K562 (cell line): Measurements from ENCODE around the gene FMNL3. TPM values are rescaled to one million over a fixed set of nuclear protein-coding genes. Genes with fewer than 3 reads are reported as not detected.

Source experiments
- ASH1L ChIP-seq: fragments of 450-650 bp; IDR thresholded peaks from 2 replicates; pipeline ENCODE4 v1.6.1; 2018; ENCODE audit warnings: borderline replicate concordance, mild to moderate bottlenecking, low read depth; ENCODE audit not compliant: partially characterized antibody
- BHLHE40 ChIP-seq: IDR thresholded peaks from 2 replicates; pipeline ENCODE4 v1.6.1; 2011; ENCODE audit warnings: low read length, improper control_type of control experiment
- DACH1 ChIP-seq: fragments of 450-650 bp; IDR thresholded peaks from 2 replicates; pipeline ENCODE4 v1.6.1; 2018; ENCODE audit not compliant: partially characterized antibody
- FOSL1 ChIP-seq: fragments of 200-800 bp; sonication (Bioruptor generic); conservative IDR thresholded peaks from 2 replicates; pipeline ENCODE4 v1.6.1; 2016; ENCODE audit warnings: missing genetic modification characterization, missing compliant biosample characterization
- FOXA3 ChIP-seq, 2 experiments: fragments of 450-650 bp in 1 of 2; sonication (generic) in 1 of 2; formaldehyde crosslinking; IDR thresholded peaks in 1 of 2; conservative IDR thresholded peaks in 1 of 2; 2 replicates each; pipeline versions ENCODE4 v1.4.0 to v1.8.0; 2020 to 2022; ENCODE audit warnings: mild to moderate bottlenecking in 2 of 2, missing genetic modification reagents in 1 of 2
- HIVEP1 ChIP-seq: fragments of 250-450 bp; sonication (Bioruptor Pico); IDR thresholded peaks from 2 replicates; pipeline ENCODE4 v1.4.0; 2020; ENCODE audit warnings: mild to moderate bottlenecking
- HNRNPH1 ChIP-seq: fragments of 200-400 bp; formaldehyde crosslinking; optimal IDR thresholded peaks from 2 replicates; pipeline ENCODE3; 2017; ENCODE audit warnings: low read depth, mild to moderate bottlenecking, low read length, moderate library complexity
- RBBP5 ChIP-seq: fragments of 200-600 bp; sonication (generic); IDR thresholded peaks from 2 replicates; pipeline ENCODE4 v1.6.1; 2012; ENCODE audit warnings: borderline replicate concordance, mild to moderate bottlenecking, low read length, control low read depth, inconsistent platforms; ENCODE audit not compliant: insufficient read depth, poor library complexity, severe bottlenecking
- SP1 ChIP-seq: sonication (generic); formaldehyde crosslinking; IDR thresholded peaks from 2 replicates; pipeline ENCODE4 v1.8.1; 2022; ENCODE audit warnings: mild to moderate bottlenecking, missing genetic modification reagents
- TARDBP ChIP-seq: fragments of 450-650 bp; IDR thresholded peaks from 2 replicates; pipeline ENCODE4 v1.6.1; 2016
- TEAD4 ChIP-seq, 2 experiments: sonication (generic) in 1 of 2; formaldehyde crosslinking in 1 of 2; IDR thresholded peaks; 2 replicates each; pipeline versions ENCODE4 v1.6.1 to v1.8.0; 2012 to 2022; ENCODE audit warnings: borderline replicate concordance in 1 of 2, inconsistent platforms in 1 of 2, low read length in 1 of 2, mild to moderate bottlenecking in 1 of 2, missing genetic modification reagents in 1 of 2
- THRAP3 ChIP-seq: fragments of 450-650 bp; IDR thresholded peaks from 2 replicates; pipeline ENCODE4 v1.6.1; 2016; ENCODE audit warnings: mild to moderate bottlenecking, inconsistent platforms, borderline replicate concordance
- ZKSCAN3 ChIP-seq: fragments of 250-450 bp; sonication (Bioruptor Pico); IDR thresholded peaks from 2 replicates; pipeline ENCODE4 v1.4.0; 2020
- ZNF212 ChIP-seq: fragments of 450-650 bp; formaldehyde crosslinking; IDR thresholded peaks from 2 replicates; pipeline ENCODE4 v1.4.0; 2020; ENCODE audit warnings: mild to moderate bottlenecking
- ZNF76 ChIP-seq: fragments of 250-450 bp; sonication (Bioruptor Pico); IDR thresholded peaks from 2 replicates; pipeline ENCODE4 v1.4.0; 2020; ENCODE audit warnings: mild to moderate bottlenecking, moderate library complexity, borderline replicate concordance
- polyA plus RNA-seq, 8 experiments: library from polyadenylated mRNA; depleted of rRNA in 4 of 8; stranded (reverse) in 5 of 8; unstranded in 3 of 8; fragments of >200 nt; fragmentation: Nextera tagmentation in 2 of 8; fragmentation: Illumina TruSeq in 1 of 8; extraction: Ambion mirVana in 2 of 8; extraction: Trizol in 1 of 8; gene quantifications; 2 replicates each; pipeline versions ENCODE4 v1.2.1 to v1.2.3, GENCODE V29; 2011 to 2014; ENCODE audit warnings: inconsistent platforms in 1 of 8, missing spikeins in 1 of 8
- total RNA-seq, 7 experiments: library from RNA; depleted of rRNA in 6 of 7; stranded (reverse); fragments of >200 nt in 6 of 7; fragmentation: Illumina TruSeq in 2 of 7; extraction: Trizol in 2 of 7; gene quantifications; 2 replicates each; pipeline versions ENCODE4 v1.2.1 to v1.2.3, GENCODE V29; 2011 to 2021; ENCODE audit warnings: low replicate concordance in 1 of 7
- TF ChIP-seq, protein P1 (sequence below), 2 experiments: fragments of 150-350 bp in 1 of 2; IDR thresholded peaks; 2 replicates each; pipeline ENCODE4 v1.6.1; 2012 to 2016; ENCODE audit warnings: low read depth in 2 of 2, low read length in 2 of 2, mild to moderate bottlenecking in 1 of 2, moderate library complexity in 1 of 2
- TF ChIP-seq, protein P2 (sequence below), 2 experiments: fragments of 450-650 bp in 1 of 2; IDR thresholded peaks; 2 replicates each; pipeline ENCODE4 v1.6.1; 2011 to 2017; ENCODE audit warnings: low read depth in 2 of 2, antibody characterized with exemption in 1 of 2, borderline replicate concordance in 1 of 2, low read length in 1 of 2, mild to moderate bottlenecking in 1 of 2, mixed read lengths in 1 of 2; ENCODE audit not compliant: control insufficient read depth in 1 of 2
- TF ChIP-seq, protein P3 (sequence below): fragments of 250-450 bp; sonication (Bioruptor Pico); IDR thresholded peaks from 2 replicates; pipeline ENCODE4 v1.9.0; 2021; ENCODE audit warnings: mild to moderate bottlenecking, inconsistent platforms

Gene FMNL3
- total and polyA plus RNA-seq, 9 of the 15 experiments (the other 6 are each of a cell fraction or from before 2014, with no cell fraction given), result 0.49 to 14.4 (median 6.8) TPM

DNA sequence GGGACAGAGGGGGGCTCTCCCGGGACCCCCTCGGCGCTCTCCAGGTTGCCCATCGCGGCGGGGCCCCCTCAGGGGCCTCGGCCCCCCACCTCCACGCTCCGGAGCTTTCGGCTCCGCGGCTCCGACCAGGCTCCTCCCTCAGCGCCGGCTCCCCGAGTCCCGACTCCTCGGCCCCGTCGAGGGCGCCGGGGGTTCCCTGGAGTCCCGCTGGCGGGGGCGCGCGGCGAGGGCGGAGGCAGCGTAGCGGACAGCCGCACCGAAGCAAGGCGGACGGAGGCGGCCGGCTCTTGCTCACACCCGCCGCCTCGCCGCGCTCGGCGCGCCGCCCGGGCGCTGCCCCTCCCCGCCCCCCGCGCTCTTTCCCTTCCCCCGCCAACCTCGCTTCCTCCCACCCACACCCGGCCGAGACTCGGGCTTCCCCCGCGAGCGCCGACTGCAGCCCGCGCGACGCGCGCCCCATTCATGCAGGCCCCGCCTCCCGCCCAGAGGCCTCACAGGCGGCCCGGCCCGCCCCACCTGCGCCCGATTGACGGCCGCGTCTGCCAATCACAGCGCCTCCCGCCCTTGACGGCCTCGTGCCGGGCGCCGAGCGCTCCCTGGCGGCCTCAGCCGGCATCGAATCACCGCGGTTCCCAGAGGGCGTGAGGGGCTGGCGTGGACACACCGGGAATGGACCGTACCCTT is at the start of gene FMNL3 (continued):
- TF ChIP-seq TEAD4 (IDR thresholded peaks at IDR 0.05; ENCODE audit: low read length) (no peak), TEAD4 (CRISPR knock-in tag; IDR thresholded peaks at IDR 0.05; ENCODE audit: borderline replicate concordance) (peak; percentile 92; the same call in 1 of the 2 replicates), SP1 (CRISPR knock-in tag) (peak; percentile 97), ZNF76 (no peak), HNRNPH1 (no peak), ASH1L (peak; percentile 18), FOSL1 (tag) (no peak), HIVEP1 (CRISPR knock-in tag) (peak; percentile 54; the same call in 1 of the 2 replicates), THRAP3 (no peak), BHLHE40 (peak; percentile 83), DACH1 (no peak), RBBP5 (peak; percentile 46), ZNF212 (no peak), ZKSCAN3 (CRISPR knock-in tag) (no peak), FOXA3 (CRISPR knock-in tag; conservative IDR thresholded peaks at IDR 0.05 in 1 of 2, IDR thresholded peaks at IDR 0.05 in 1 of 2) (peak in 1 of 2 experiments; percentile 89; a peak in 1 of 4 replicates), TARDBP (peak; percentile 51; the same call in 1 of the 2 replicates)
- TF ChIP-seq, protein P1, sequence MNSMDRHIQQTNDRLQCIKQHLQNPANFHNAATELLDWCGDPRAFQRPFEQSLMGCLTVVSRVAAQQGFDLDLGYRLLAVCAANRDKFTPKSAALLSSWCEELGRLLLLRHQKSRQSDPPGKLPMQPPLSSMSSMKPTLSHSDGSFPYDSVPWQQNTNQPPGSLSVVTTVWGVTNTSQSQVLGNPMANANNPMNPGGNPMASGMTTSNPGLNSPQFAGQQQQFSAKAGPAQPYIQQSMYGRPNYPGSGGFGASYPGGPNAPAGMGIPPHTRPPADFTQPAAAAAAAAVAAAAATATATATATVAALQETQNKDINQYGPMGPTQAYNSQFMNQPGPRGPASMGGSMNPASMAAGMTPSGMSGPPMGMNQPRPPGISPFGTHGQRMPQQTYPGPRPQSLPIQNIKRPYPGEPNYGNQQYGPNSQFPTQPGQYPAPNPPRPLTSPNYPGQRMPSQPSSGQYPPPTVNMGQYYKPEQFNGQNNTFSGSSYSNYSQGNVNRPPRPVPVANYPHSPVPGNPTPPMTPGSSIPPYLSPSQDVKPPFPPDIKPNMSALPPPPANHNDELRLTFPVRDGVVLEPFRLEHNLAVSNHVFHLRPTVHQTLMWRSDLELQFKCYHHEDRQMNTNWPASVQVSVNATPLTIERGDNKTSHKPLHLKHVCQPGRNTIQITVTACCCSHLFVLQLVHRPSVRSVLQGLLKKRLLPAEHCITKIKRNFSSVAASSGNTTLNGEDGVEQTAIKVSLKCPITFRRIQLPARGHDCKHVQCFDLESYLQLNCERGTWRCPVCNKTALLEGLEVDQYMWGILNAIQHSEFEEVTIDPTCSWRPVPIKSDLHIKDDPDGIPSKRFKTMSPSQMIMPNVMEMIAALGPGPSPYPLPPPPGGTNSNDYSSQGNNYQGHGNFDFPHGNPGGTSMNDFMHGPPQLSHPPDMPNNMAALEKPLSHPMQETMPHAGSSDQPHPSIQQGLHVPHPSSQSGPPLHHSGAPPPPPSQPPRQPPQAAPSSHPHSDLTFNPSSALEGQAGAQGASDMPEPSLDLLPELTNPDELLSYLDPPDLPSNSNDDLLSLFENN (IDR thresholded peaks at IDR 0.05; ENCODE audit: low read depth in 2 of 2, low read length in 2 of 2), result peak in 1 of 2 experiments; percentile 37; a peak in 1 of 4 replicates
- TF ChIP-seq, protein P2, sequence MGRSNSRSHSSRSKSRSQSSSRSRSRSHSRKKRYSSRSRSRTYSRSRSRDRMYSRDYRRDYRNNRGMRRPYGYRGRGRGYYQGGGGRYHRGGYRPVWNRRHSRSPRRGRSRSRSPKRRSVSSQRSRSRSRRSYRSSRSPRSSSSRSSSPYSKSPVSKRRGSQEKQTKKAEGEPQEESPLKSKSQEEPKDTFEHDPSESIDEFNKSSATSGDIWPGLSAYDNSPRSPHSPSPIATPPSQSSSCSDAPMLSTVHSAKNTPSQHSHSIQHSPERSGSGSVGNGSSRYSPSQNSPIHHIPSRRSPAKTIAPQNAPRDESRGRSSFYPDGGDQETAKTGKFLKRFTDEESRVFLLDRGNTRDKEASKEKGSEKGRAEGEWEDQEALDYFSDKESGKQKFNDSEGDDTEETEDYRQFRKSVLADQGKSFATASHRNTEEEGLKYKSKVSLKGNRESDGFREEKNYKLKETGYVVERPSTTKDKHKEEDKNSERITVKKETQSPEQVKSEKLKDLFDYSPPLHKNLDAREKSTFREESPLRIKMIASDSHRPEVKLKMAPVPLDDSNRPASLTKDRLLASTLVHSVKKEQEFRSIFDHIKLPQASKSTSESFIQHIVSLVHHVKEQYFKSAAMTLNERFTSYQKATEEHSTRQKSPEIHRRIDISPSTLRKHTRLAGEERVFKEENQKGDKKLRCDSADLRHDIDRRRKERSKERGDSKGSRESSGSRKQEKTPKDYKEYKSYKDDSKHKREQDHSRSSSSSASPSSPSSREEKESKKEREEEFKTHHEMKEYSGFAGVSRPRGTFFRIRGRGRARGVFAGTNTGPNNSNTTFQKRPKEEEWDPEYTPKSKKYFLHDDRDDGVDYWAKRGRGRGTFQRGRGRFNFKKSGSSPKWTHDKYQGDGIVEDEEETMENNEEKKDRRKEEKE (IDR thresholded peaks at IDR 0.05; ENCODE audit: borderline replicate concordance in 1 of 2, control insufficient read depth in 1 of 2, low read depth in 2 of 2, low read length in 1 of 2), result no peak
- TF ChIP-seq, protein P3, sequence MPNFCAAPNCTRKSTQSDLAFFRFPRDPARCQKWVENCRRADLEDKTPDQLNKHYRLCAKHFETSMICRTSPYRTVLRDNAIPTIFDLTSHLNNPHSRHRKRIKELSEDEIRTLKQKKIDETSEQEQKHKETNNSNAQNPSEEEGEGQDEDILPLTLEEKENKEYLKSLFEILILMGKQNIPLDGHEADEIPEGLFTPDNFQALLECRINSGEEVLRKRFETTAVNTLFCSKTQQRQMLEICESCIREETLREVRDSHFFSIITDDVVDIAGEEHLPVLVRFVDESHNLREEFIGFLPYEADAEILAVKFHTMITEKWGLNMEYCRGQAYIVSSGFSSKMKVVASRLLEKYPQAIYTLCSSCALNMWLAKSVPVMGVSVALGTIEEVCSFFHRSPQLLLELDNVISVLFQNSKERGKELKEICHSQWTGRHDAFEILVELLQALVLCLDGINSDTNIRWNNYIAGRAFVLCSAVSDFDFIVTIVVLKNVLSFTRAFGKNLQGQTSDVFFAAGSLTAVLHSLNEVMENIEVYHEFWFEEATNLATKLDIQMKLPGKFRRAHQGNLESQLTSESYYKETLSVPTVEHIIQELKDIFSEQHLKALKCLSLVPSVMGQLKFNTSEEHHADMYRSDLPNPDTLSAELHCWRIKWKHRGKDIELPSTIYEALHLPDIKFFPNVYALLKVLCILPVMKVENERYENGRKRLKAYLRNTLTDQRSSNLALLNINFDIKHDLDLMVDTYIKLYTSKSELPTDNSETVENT (CRISPR knock-in tag), result peak; percentile 69; the same call in 1 of the 2 replicates
